GM21423 (cell line): ENCODE results near the gene TMEM174.

Experiments
- ATAC-seq: cut with Tn5 transposase; IDR thresholded peaks from one replicate; pipeline ENCODE4 v1.9.1; 2021; ENCODE audit warnings: mild to moderate bottlenecking, moderate library complexity; ENCODE audit not compliant: unreplicated experiment

The TMEM174 gene

GRCh38 chr5:73152411-73153388 lies 20.3 kb upstream of the TMEM174 start:
- ATAC-seq, result no peak

- ATAC-seq, result no peak
Measured at GRCh38 chr5:73153513-73153912, 19.5 kb upstream of the TMEM174 start.

- ATAC-seq, result no peak
Measured at GRCh38 chr5:73154208-73155006, 18.6 kb upstream of the TMEM174 start.

GRCh38 chr5:73155271-73156222 lies 17.4 kb upstream of the TMEM174 start:
- no peak for ATAC-seq

- no peak for ATAC-seq
Measured at GRCh38 chr5:73157414-73158303, 15.3 kb upstream of the TMEM174 start.

GRCh38 chr5:73158313-73158712 lies 14.7 kb upstream of the TMEM174 start:
- ATAC-seq, result no peak

GRCh38 chr5:73160239-73160671 lies 12.7 kb upstream of the TMEM174 start:
- peak; percentile 90 for ATAC-seq

GRCh38 chr5:73170522-73170921 lies 2.5 kb upstream of the TMEM174 start:
- no peak for ATAC-seq

GRCh38 chr5:73171495-73171894 lies 1.5 kb upstream of the TMEM174 start:
- ATAC-seq, result no peak

- no peak for ATAC-seq
Measured at GRCh38 chr5:73174100-73174815, 1.3 kb downstream of the TMEM174 start.

- ATAC-seq, result no peak
Measured at GRCh38 chr5:73176250-73176649, 3.3 kb downstream of the TMEM174 start.

- ATAC-seq, result no peak
Measured at GRCh38 chr5:73178265-73178664, 5.3 kb downstream of the TMEM174 start.

- no peak for ATAC-seq
Measured at GRCh38 chr5:73179730-73180129, 6.7 kb downstream of the TMEM174 start.

- no peak for ATAC-seq
Measured at GRCh38 chr5:73180566-73180965, 7.6 kb downstream of the TMEM174 start.

GRCh38 chr5:73182307-73182706 lies 9.3 kb downstream of the TMEM174 start:
- no peak for ATAC-seq

GRCh38 chr5:73183000-73183399 lies 10.0 kb downstream of the TMEM174 start:
- ATAC-seq, result no peak

GRCh38 chr5:73183481-73183891 lies 10.5 kb downstream of the TMEM174 start:
- ATAC-seq, result no peak

- no peak for ATAC-seq
Measured at GRCh38 chr5:73186976-73187375, 14.0 kb downstream of the TMEM174 start.
